Measurements from ENCODE around the gene RABGAP1L.

- TF ChIP-seq, protein P1, sequence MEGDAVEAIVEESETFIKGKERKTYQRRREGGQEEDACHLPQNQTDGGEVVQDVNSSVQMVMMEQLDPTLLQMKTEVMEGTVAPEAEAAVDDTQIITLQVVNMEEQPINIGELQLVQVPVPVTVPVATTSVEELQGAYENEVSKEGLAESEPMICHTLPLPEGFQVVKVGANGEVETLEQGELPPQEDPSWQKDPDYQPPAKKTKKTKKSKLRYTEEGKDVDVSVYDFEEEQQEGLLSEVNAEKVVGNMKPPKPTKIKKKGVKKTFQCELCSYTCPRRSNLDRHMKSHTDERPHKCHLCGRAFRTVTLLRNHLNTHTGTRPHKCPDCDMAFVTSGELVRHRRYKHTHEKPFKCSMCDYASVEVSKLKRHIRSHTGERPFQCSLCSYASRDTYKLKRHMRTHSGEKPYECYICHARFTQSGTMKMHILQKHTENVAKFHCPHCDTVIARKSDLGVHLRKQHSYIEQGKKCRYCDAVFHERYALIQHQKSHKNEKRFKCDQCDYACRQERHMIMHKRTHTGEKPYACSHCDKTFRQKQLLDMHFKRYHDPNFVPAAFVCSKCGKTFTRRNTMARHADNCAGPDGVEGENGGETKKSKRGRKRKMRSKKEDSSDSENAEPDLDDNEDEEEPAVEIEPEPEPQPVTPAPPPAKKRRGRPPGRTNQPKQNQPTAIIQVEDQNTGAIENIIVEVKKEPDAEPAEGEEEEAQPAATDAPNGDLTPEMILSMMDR (IDR thresholded peaks at IDR 0.05) = no peak
- TF ChIP-seq POLR2A (IDR thresholded peaks at IDR 0.05) = no peak
These were observed 757.5 kb downstream of the RABGAP1L start for GRCh38 chr1:174916846-174917245.

Measured in right lobe of liver (tissue), 4 donors.